GM18508 (cell line): Measurements from ENCODE around the gene OR1D5.
"Not testable (repeated sequence)": the region's sequence is repeated elsewhere in the genome, so short reads cannot be mapped to it uniquely, and the experiment has no call there.

ENCODE experiments used
- ATAC-seq: cut with Tn5 transposase; IDR thresholded peaks from one replicate; pipeline ENCODE4 v1.9.1; 2021; ENCODE audit warnings: moderate number of reproducible peaks; ENCODE audit not compliant: insufficient read depth, unreplicated experiment

OR1D5 gene

GRCh38 chr17:3032258-3033247, 30.9 kb downstream of the OR1D5 start:
- ATAC-seq: no peak

GRCh38 chr17:3030852-3031470, 32.4 kb downstream of the OR1D5 start:
- not testable (repeated sequence) for ATAC-seq

GRCh38 chr17:3030096-3030495, 33.3 kb downstream of the OR1D5 start:
- ATAC-seq: no peak

GRCh38 chr17:3029213-3029913, 34.0 kb downstream of the OR1D5 start:
- no peak for ATAC-seq

GRCh38 chr17:3027786-3028532, 35.4 kb downstream of the OR1D5 start:
- ATAC-seq: no peak

- ATAC-seq: no peak
Observed at GRCh38 chr17:3026856-3027751, 36.3 kb downstream of the OR1D5 start.

GRCh38 chr17:3026125-3026855, 37.1 kb downstream of the OR1D5 start:
- ATAC-seq: no peak

- no peak for ATAC-seq
Observed at GRCh38 chr17:3025421-3026124, 37.8 kb downstream of the OR1D5 start.

- ATAC-seq: no peak
Observed at GRCh38 chr17:3024346-3024745, 39.1 kb downstream of the OR1D5 start.

GRCh38 chr17:3022197-3022596, 41.2 kb downstream of the OR1D5 start:
- ATAC-seq: no peak

- no peak for ATAC-seq
Observed at GRCh38 chr17:3020381-3020780, 43.0 kb downstream of the OR1D5 start.

GRCh38 chr17:3019761-3020160, 43.6 kb downstream of the OR1D5 start:
- ATAC-seq: no peak

- no peak for ATAC-seq
Observed at GRCh38 chr17:3017936-3018335, 45.5 kb downstream of the OR1D5 start.

GRCh38 chr17:3015890-3016289, 47.5 kb downstream of the OR1D5 start:
- no peak for ATAC-seq

GRCh38 chr17:3012926-3013581, 50.4 kb downstream of the OR1D5 start:
- ATAC-seq: no peak
